H9 (cell line): ENCODE data around the gene PPP2R2B. TPM values are rescaled to one million over a fixed set of nuclear protein-coding genes. Genes with fewer than 3 reads are reported as not detected.

Experiments used
- DNase-seq: peaks from one replicate; pipeline ENCODE4 v3.0.0-alpha.2; 2017
- H2AFZ ChIP-seq: one replicate; pipeline ENCODE4 v1.6.1; 2013; ENCODE audit warnings: mild to moderate bottlenecking, low read length, control low read depth, moderate library complexity
- H2AK5ac ChIP-seq: 2 replicates; pipeline ENCODE4 v1.6.1; 2013; ENCODE audit warnings: low read length, control low read depth, mixed read lengths; ENCODE audit not compliant: insufficient read length
- H2BK120ac ChIP-seq: one replicate; pipeline ENCODE4 v1.6.1; 2013; ENCODE audit warnings: low read depth, mild to moderate bottlenecking, low read length, control low read depth, inconsistent platforms; ENCODE audit not compliant: poor library complexity, severe bottlenecking
- H2BK12ac ChIP-seq: 2 replicates; pipeline ENCODE4 v1.6.1; 2013; ENCODE audit warnings: low read length, control low read depth, mixed read lengths, low read depth; ENCODE audit not compliant: insufficient read length
- H2BK15ac ChIP-seq: 2 replicates; pipeline ENCODE4 v1.6.1; 2013; ENCODE audit warnings: low read depth, low read length, control low read depth
- H2BK20ac ChIP-seq: one replicate; pipeline ENCODE4 v1.6.1; 2013; ENCODE audit warnings: low read depth, mild to moderate bottlenecking, low read length, control low read depth, inconsistent platforms; ENCODE audit not compliant: poor library complexity, severe bottlenecking
- H2BK5ac ChIP-seq: 2 replicates; pipeline ENCODE4 v1.6.1; 2013; ENCODE audit warnings: low read length, control low read depth, mixed read lengths; ENCODE audit not compliant: insufficient read length
- H3K14ac ChIP-seq: 2 replicates; pipeline ENCODE4 v1.6.1; 2013; ENCODE audit warnings: low read length, control low read depth; ENCODE audit not compliant: insufficient read depth
- H3K18ac ChIP-seq: 2 replicates; pipeline ENCODE4 v1.6.1; 2013; ENCODE audit warnings: low read depth, mild to moderate bottlenecking, mixed read lengths, low read length, control low read depth; ENCODE audit not compliant: insufficient read length
- H3K23ac ChIP-seq: 2 replicates; pipeline ENCODE4 v1.6.1; 2013; ENCODE audit warnings: low read length, control low read depth, mixed read lengths, low read depth; ENCODE audit not compliant: insufficient read length
- H3K23me2 ChIP-seq: 2 replicates; pipeline ENCODE4 v1.6.1; 2013; ENCODE audit warnings: low read depth, mild to moderate bottlenecking, mixed read lengths, low read length, control low read depth; ENCODE audit not compliant: insufficient read length, poor library complexity, severe bottlenecking
- H3K27ac ChIP-seq: 2 replicates; pipeline ENCODE4 v1.5.1; 2013; ENCODE audit warnings: low read length, control low read depth, mixed read lengths, low read depth; ENCODE audit not compliant: insufficient read length
- H3K27me3 ChIP-seq: 2 replicates; pipeline ENCODE4 v1.6.1; 2013; ENCODE audit warnings: low read length, control low read depth, inconsistent platforms; ENCODE audit not compliant: insufficient read depth
- H3K4ac ChIP-seq: 2 replicates; pipeline ENCODE4 v1.6.1; 2013; ENCODE audit warnings: low read depth, mild to moderate bottlenecking, control low read depth, inconsistent platforms, low read length, moderate library complexity
- H3K4me1 ChIP-seq: 2 replicates; pipeline ENCODE4 v1.6.1; 2013; ENCODE audit warnings: low read length, control low read depth, inconsistent platforms; ENCODE audit not compliant: insufficient read depth
- H3K4me2 ChIP-seq: 2 replicates; pipeline ENCODE4 v1.6.1; 2013; ENCODE audit warnings: low read length, control low read depth, mixed read lengths; ENCODE audit not compliant: insufficient read length, insufficient read depth
- H3K56ac ChIP-seq: 2 replicates; pipeline ENCODE4 v1.6.1; 2013; ENCODE audit warnings: low read depth, mild to moderate bottlenecking, mixed read lengths, low read length, control low read depth; ENCODE audit not compliant: insufficient read length
- H3K79me1 ChIP-seq: 2 replicates; pipeline ENCODE4 v1.6.1; 2013; ENCODE audit warnings: low read depth, mild to moderate bottlenecking, moderate library complexity, low read length, control low read depth, inconsistent platforms; ENCODE audit not compliant: insufficient read depth, poor library complexity, severe bottlenecking
- H3K79me2 ChIP-seq: 2 replicates; pipeline ENCODE4 v1.6.1; 2013; ENCODE audit warnings: low read length, control low read depth, inconsistent platforms; ENCODE audit not compliant: insufficient read depth
- H3K9ac ChIP-seq: 2 replicates; pipeline ENCODE4 v1.6.1; 2013; ENCODE audit warnings: low read length, control low read depth, mixed read lengths; ENCODE audit not compliant: insufficient read length; ENCODE audit errors: extremely low read depth
- H3K9me3 ChIP-seq: one replicate; pipeline ENCODE4 v1.6.1; 2013; ENCODE audit warnings: low read depth, low read length, inconsistent platforms; ENCODE audit not compliant: control insufficient read depth
- H3T11ph ChIP-seq: one replicate; pipeline ENCODE4 v1.6.1; 2013; ENCODE audit warnings: mild to moderate bottlenecking, low read length, control low read depth, inconsistent platforms
- H4K20me1 ChIP-seq: one replicate; pipeline ENCODE4 v1.6.1; 2013; ENCODE audit not compliant: control insufficient read depth, insufficient read length, insufficient read depth
- H4K5ac ChIP-seq: 2 replicates; pipeline ENCODE4 v1.6.1; 2013; ENCODE audit warnings: low read depth, mild to moderate bottlenecking, mixed read lengths, low read length, control low read depth; ENCODE audit not compliant: insufficient read length
- H4K8ac ChIP-seq: replicated peaks from 2 replicates; pipeline ENCODE4 v1.6.1; 2013; ENCODE audit warnings: low read length, control low read depth, mixed read lengths, low read depth; ENCODE audit not compliant: insufficient read length
- H4K91ac ChIP-seq: 2 replicates; pipeline ENCODE4 v1.6.1; 2013; ENCODE audit warnings: low read depth, mild to moderate bottlenecking, moderate library complexity, mixed read lengths, low read length, control low read depth; ENCODE audit not compliant: insufficient read length
- H3K27ac Mint-ChIP-seq, 3 experiments: 2 replicates in 2 of 3; 3 replicates in 1 of 3; pipeline ENCODE4 v1.8.0; 2020 to 2021; ENCODE audit warnings: mixed read lengths in 3 of 3, mild to moderate bottlenecking in 1 of 3, moderate library complexity in 1 of 3
- H3K27me3 Mint-ChIP-seq: 2 replicates; pipeline ENCODE4 v1.8.0; 2021; ENCODE audit warnings: low read depth, mild to moderate bottlenecking, moderate library complexity, mixed read lengths
- H3K36me3 Mint-ChIP-seq, 3 experiments: 2 replicates in 2 of 3; 3 replicates in 1 of 3; pipeline ENCODE4 v1.8.0; 2020 to 2021; ENCODE audit warnings: low read depth in 3 of 3, mixed read lengths in 3 of 3; ENCODE audit not compliant: insufficient read depth in 1 of 3
- H3K4me1 Mint-ChIP-seq, 2 experiments: 2 replicates each; pipeline ENCODE4 v1.8.0; 2020; ENCODE audit warnings: mixed read lengths in 2 of 2
- H3K4me3 Mint-ChIP-seq, 2 experiments: 2 replicates in 1 of 2; 3 replicates in 1 of 2; pipeline ENCODE4 v1.8.0; 2020 to 2021; ENCODE audit warnings: mild to moderate bottlenecking in 2 of 2, mixed read lengths in 2 of 2, moderate library complexity in 1 of 2
- H3K9me3 Mint-ChIP-seq, 2 experiments: 2 replicates in 1 of 2; 3 replicates in 1 of 2; pipeline ENCODE4 v1.8.0; 2020; ENCODE audit warnings: mild to moderate bottlenecking in 2 of 2, mixed read lengths in 2 of 2, moderate library complexity in 1 of 2
- WGBS: extraction: QIAGEN DNeasy Blood & Tissue Kit; methylation state at CpG from one replicate; pipeline ENCODE4 v1.1.7; 2013; ENCODE audit warnings: missing lambda C conversion rate, low lambda C conversion rate, mixed read lengths; ENCODE audit not compliant: insufficient read length; ENCODE audit errors: extremely low coverage; 5-methylcytosine and 5-hydroxymethylcytosine counted together
- total RNA-seq: library from RNA; stranded (reverse); gene quantifications from 2 replicates; pipeline ENCODE4 v1.2.1, GENCODE V29; 2021
- TF ChIP-seq, protein P1 (sequence below): fragments of 200-600 bp; sonication (generic); conservative IDR thresholded peaks from 3 replicates; pipeline ENCODE4 v1.8.0; 2021; ENCODE audit warnings: antibody characterized with exemption, mild to moderate bottlenecking

The PPP2R2B gene
- total RNA-seq, 1 experiment from 2014 or later, result 14.3 TPM

DNA sequence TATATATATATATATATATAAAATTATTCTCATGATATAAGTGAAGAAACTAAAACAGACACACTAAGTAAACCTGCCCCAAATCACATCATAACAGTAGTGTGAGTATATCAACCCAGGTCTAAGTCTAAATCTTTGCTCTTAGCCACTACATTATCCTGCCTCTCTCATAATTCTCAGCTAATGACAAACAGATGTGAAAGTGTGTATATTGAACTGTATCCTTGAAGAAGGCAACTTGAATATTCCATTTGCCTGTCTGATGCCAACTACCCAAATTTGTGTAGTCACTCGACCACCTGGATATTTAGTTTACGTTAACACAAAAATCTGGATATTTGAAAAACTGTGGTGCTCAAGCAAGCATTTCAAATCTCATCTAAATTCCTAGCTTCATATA is 97.4 kb downstream of the PPP2R2B start:
- Histone ChIP-seq H3K27ac (no peak overlapping the region), H3K4me1 (no peaks in the 10 kb centered on the region; the same call in 1 of the 2 replicates), H3K79me1 (no peaks in the 10 kb centered on the region), H2AK5ac (no peak overlapping the region), H4K20me1 (no peaks in the 10 kb centered on the region), H4K5ac (no peak overlapping the region), H3K18ac (no peak overlapping the region), H2BK20ac (no peak overlapping the region), H2BK12ac (no peak overlapping the region), H3K23me2 (no peaks in the 10 kb centered on the region), H2BK120ac (no peak overlapping the region), H3K9ac (no peak overlapping the region), H4K8ac (no peak overlapping the region), H3K56ac (no peak overlapping the region), H3K79me2 (no peaks in the 10 kb centered on the region), H3K23ac (no peak overlapping the region), H2BK15ac (no peak overlapping the region), H2AFZ (no peak overlapping the region), H3K9me3 (no peaks in the 10 kb centered on the region), H3K14ac (no peak overlapping the region), H3K4me2 (no peak overlapping the region), H3K27me3 (no peaks in the 10 kb centered on the region), H3K4ac (no peak overlapping the region), H2BK5ac (no peak overlapping the region), H4K91ac (no peak overlapping the region), H3T11ph (no peak overlapping the region)
- no peaks in the 10 kb centered on the region for H3K27me3 Mint-ChIP-seq
- H3K4me1 Mint-ChIP-seq, result peaks cover 13 to 19% of the 10 kb centered on the region in 2 experiments
- no peak for DNase-seq
- WGBS, result no CpG with 5 or more reads among the region's 2 CpGs
- TF ChIP-seq, protein P1, sequence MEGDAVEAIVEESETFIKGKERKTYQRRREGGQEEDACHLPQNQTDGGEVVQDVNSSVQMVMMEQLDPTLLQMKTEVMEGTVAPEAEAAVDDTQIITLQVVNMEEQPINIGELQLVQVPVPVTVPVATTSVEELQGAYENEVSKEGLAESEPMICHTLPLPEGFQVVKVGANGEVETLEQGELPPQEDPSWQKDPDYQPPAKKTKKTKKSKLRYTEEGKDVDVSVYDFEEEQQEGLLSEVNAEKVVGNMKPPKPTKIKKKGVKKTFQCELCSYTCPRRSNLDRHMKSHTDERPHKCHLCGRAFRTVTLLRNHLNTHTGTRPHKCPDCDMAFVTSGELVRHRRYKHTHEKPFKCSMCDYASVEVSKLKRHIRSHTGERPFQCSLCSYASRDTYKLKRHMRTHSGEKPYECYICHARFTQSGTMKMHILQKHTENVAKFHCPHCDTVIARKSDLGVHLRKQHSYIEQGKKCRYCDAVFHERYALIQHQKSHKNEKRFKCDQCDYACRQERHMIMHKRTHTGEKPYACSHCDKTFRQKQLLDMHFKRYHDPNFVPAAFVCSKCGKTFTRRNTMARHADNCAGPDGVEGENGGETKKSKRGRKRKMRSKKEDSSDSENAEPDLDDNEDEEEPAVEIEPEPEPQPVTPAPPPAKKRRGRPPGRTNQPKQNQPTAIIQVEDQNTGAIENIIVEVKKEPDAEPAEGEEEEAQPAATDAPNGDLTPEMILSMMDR, result no peak
- H3K4me3 Mint-ChIP-seq, result no peak overlapping the region
- no peak overlapping the region for H3K27ac Mint-ChIP-seq
- H3K36me3 Mint-ChIP-seq, result peaks cover 11 to 18% (median 15%) of the 10 kb centered on the region in 3 experiments; a peak in 6 of 7 replicates
- H3K9me3 Mint-ChIP-seq, result peaks cover 6 to 10% of the 10 kb centered on the region in 2 experiments; a peak in 4 of 5 replicates
